NCI-H524 (cell line): ENCODE data around the gene ACVR1C.

Experiments used
- DNase-seq, 2 experiments: peaks; one replicate each; lab custom pipeline; 2025; lab: John Stamatoyannopoulos, UW

The ACVR1C gene

DNA sequence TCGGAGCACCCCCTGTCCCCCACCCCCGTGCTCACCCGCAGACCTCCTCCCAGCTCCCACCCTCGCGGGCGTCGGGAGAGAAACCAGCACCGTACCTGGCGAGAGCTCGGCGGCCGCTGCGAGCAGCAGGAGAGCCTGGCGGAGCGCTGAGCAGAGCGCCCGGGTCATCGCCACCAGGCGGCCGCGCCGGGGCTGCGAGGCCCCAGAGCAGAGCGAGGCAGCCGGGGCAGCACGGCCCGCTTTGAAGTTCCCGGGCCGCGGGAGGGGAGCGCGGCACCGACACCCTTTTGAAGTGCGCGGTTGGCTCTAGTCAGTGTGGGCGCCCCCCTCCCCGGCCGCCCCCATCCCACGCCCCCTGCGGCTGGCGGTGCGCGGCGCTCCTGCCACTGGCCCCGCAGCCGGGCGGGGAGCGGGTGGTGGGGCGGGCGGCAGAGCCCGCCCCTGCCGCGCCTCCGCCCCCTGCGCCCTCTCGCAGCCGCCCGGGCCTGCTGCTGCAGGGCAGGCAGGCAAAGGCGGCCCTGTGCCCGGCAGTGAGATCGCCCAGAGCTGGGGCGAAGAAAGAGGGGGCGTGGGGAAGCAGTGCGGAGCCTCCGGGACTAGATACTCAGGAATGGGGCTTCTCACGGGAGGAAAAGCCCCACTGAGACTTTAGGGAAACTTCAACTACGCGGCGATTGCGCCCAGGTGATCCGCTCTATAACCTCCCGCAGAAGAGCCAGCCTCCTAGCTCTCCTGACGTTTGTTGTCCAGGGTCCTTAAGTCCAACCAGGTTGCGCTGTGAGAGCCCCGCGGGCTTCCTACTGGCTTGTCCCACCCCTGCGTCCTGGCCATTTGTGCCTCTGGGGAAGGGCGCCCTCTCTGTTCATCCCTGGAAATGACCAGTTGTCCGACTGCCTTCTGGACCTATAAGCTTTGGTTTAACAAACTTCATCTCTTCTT is at the start of gene ACVR1C:
Gene ACVR1C, minus strand, starts transcription at position 388 of the 939 bp plus-strand sequence. Its CDS starts 220 bp downstream, at position 168.
- peak; percentile 11 to 71 for DNase-seq

- DNase-seq, result no peak
Measured at GRCh38 chr2:157677941-157678340, 49.3 kb upstream of the ACVR1C start.

DNA sequence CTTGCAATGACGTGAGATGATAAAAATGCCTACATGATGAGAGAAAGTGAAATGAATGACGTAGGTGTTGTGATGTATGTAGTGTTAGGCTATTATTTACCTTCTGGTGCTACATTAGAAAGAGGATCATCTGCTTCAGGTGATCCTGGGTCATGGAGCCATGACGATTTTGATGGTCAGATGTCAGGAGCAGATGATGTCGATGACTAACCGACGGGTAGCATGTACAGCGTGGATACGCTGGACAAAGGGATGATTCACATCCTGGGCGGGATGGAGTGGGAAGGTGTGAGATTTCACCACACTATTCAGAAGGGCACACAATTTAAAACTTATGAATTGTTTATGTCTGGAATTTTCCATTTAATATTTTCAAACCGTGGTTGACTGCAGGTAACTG is 43.5 kb upstream of the ACVR1C start:
- DNase-seq, result no peak

- DNase-seq, result no peak
Measured at GRCh38 chr2:157662401-157662800, 33.7 kb upstream of the ACVR1C start.

DNA sequence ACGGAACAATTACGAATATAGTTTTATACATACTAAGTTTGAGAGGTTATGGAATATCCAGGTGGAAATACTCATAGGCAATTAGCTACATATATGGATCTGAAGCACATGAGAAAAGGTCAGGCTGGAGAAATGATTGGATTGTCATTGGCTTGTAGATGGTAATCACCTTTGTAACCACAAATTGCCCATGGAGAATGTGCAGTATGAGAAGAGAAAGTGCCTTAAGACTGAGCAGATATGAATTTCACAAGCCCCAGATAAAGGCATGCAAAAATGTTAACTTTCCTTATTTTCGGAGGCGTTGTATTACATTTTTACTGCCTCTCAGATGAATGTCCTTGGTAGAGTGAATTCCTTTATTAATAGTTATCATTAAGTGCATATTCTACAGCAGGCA is 33.1 kb upstream of the ACVR1C start:
- DNase-seq, result no peak

DNA sequence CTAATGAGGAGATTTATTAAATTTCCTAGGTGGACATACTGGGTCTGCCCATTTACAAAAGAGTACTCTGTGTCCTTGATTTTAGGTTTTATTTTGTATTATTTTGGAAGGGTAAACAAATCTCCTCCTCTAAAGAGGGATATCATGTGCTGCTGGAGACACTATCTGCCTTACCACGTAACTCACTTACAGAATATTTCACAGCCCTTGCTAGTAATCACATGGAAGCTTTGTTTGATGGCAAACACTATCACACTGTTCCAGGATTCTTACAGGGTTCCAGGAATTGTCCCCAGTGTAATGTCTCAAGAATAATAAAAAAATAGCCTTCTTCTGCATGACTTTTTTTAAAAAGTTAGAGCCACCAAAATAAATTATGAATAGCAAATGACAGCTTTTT is 29.2 kb upstream of the ACVR1C start:
- no peak for DNase-seq

GRCh38 chr2:157657101-157657500 is 28.4 kb upstream of the ACVR1C start:
- DNase-seq, result no peak

DNA sequence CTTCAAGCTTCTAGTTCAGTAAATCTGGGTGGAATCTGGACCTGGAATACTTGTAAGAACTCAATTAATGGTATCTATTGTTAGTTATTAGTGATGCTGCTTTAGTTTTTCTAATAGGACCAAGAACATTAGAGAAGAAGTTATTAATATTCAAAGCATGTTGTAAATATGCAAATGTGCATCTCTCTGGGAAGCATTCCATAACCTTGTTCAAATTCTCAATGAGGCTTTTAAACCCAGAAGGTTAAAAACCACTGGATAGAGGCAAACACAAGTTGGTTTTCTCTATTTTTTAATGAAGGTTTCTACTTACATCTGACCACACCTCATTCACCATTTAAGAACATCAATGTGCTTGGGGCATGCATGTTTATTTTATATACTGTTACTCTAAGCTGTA is 16.1 kb upstream of the ACVR1C start:
- no peak for DNase-seq

GRCh38 chr2:157631861-157632260 is 3.2 kb upstream of the ACVR1C start:
- no peak for DNase-seq

DNA sequence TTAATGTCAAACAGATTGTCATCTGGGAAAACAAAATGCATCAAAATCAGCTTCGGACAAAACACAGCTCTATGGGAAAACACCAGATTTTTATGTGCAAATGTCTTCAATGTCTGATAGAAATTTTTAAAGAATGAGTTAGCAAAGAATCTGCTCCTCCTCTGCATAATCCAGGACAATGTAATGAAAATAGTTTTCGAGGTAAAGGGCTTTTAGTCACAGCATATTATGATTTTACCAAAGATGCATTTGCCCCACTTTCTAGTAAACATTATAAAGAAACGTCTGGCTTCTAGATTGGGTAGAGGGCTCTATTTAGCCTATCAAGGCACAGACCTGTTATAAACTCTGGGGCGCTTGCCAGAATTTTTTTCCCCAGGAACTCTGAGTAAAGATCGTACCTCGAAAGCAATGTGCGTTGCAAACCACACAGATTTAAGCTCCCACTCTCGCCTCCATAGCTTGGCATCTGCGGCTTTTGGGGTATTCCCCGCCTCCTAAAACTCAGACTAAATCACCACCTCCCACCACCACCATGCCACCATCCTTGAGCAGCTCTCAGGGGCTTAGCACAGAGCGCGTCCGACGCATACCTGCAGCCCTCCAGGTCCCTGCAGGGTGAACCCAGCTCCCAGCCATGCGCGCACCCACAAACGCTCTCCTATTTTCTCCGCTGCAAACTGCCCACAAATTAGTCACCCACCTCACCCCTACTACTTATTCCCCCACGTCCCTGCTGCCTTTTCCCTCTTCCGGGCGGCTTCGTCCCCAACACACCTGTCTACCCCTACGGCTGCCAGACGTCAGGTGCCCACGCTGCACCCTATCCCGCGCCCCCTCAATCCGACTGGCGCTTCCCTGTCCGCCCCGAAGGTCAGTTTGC is 829 bp downstream of the ACVR1C start:
- DNase-seq, result peak; percentile 2 to 22

DNA sequence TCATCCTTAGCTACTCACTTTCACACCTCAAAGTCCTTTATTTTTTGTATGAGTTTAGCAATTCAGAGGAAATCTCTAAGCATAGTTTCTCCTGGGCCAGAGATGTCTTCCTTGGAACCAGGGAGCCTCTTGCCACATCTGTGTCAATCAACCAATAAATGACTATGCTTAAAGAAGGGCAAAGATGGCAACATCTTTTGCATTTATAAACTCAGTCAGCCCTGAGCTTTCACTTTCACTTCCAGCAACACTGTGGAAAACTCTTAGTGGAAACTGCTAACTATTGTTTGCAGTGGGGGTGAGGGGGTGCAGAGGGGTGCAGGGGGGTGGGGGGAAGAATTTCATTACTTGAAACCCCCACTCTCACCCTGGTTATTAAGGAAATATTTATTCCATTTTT is 3.4 kb downstream of the ACVR1C start:
- DNase-seq, result no peak

DNA sequence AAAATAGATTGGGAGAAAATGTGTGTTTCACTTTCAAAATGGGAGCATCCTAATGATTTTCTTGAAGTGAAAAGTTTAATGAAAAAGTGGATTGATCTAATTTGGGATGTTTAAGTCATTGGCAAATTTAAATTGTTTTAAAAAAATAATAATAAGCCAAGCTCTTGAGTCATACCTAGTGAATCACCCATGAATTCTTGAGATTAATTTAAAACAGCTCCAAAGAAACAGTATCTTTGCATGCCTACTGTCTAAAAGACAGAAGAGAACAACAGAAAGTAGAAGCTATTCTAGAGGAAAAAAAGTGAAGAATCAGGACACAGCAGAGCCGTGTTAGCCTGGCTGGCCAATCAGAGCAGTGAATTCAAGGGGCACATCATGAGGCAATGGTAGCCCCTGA is 7.7 kb downstream of the ACVR1C start:
- no peak for DNase-seq

- DNase-seq, result no peak
Measured at GRCh38 chr2:157611726-157612125, 16.9 kb downstream of the ACVR1C start.

- DNase-seq, result no peak
Measured at GRCh38 chr2:157611110-157611509, 17.6 kb downstream of the ACVR1C start.

DNA sequence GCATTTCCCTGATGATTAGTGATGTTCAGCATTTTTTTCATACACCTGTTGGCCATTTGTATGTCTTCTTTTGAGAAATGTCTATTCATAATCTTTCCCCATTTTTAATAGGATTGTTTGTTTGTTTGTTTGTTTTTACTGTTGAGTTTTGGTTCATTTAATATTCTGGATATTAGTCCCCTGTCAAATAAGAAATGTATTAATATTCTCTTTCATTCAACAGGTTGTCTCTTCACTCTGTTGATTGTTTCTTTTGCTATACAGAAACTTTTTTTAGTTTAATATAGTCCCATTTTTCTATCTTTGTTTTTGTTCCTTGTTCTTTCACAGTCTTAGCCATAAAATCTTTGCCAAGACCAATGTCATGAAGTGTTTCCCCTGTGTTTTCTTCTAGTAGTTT is 22.1 kb downstream of the ACVR1C start:
- DNase-seq, result no peak

DNA sequence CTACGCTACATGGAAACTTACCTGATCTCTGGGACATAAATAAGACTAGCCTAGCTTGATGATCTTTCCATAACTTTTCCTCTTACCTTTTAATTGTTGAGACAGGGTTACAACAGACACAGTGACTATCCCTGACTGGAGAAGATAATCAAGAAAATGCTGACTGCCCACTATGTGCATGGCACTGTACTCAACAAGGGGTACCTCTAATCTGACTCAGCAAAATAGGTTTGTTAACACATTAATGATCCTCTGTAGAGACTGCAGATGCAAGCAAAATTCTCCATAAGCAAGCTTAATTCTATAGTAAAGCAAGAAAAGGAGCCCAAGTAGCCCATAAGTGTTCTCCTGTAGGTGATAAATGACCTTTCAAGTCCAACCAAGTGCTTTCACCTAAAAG is 25.5 kb downstream of the ACVR1C start:
- no peak for DNase-seq

DNA sequence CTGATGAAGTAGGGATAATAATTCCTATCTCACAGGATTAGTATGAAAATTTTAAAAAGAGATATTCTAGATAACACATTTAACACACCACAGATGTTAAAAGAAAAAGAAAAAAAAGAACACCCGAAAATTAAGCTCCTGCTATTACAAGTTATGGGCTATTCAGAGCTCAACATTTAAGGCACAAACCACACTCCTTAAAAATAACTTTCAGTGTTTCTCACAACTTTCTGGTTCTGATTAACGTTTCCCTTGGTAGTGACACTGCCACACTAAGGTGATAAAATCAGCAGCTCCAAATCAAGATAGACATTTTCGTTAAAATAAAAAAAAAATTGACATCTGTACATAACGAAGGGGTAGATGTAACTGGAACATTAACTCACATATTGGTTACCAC is 26.9 kb downstream of the ACVR1C start:
- DNase-seq, result no peak

- peak in 1 of 2 experiments; percentile 15 for DNase-seq
Measured at GRCh38 chr2:157596992-157597681, 31.5 kb downstream of the ACVR1C start.

DNA sequence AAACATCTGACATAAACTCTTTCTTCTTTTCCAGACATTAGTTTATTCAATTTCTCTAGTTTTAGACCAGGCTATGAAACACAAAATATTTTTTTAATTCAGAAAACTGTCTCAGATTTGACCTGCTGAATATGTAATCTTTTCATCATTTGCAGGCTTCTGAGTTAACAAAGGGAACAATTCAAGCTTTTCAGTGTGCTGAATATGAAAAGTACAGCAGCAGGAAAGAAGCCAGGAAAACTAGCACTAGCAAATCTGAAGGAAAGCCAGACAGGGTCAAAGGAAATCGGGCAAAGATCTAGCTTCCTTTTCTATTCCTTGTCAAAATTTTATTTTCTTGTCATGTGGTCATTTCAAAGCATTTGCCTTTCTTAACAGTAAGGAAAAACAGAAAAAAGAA is 35.3 kb downstream of the ACVR1C start:
- no peak for DNase-seq

GRCh38 chr2:157592948-157593347 is 35.7 kb downstream of the ACVR1C start:
- DNase-seq, result peak; percentile 57 to 81

DNA sequence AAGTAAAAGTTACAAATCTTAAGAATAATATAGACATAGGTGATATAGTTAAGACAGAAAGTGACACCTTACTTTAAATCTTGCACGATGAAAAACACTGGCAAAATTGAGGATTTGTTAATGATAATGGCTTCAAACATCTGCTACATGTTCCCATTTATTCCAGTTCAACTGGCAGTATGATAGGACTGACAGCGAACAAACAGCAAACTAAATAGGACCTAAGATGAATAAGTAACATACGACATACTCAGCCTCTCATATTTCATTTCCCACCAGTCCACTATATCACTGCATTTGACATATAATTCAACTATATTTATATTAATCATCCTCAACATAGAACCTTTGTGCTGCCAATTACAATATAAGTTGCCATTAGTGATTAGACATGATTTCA is 36.3 kb downstream of the ACVR1C start:
- peak; percentile 1 to 12 for DNase-seq

- DNase-seq, result no peak
Measured at GRCh38 chr2:157587576-157587975, 41.1 kb downstream of the ACVR1C start.
